Kidney capillary endothelial cell (primary cell): Measurements from ENCODE around the gene LAMA2.

Experiments
- DNase-seq: peaks from one replicate; pipeline ENCODE4 v3.0.0-alpha.2; 2018; ENCODE audit warnings: low spot score

The LAMA2 gene

GRCh38 chr6:129523816-129524215, 640.9 kb downstream of the LAMA2 start:
- DNase-seq = no peak

DNA sequence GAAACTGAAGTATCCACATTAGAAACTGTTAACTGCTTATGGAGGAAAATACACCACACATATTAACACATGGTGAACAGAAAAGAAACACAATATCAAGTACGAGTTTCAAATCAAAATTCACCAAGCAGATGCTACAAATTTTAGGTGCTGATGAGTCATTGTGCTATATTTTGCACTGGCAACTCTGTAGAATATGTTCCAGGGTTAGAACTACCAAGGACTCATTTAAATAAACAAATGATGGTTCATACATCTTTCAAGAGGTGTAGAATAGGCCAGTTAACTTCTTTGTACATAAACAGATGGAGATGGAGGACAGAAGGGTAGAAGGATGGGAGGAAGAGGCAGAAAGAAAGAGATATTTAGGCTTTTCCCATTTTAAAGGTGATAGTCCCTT, 642.1 kb downstream of the LAMA2 start:
- no peak for DNase-seq

- DNase-seq = no peak
Measured at GRCh38 chr6:129534926-129535325, 652.0 kb downstream of the LAMA2 start.

DNA sequence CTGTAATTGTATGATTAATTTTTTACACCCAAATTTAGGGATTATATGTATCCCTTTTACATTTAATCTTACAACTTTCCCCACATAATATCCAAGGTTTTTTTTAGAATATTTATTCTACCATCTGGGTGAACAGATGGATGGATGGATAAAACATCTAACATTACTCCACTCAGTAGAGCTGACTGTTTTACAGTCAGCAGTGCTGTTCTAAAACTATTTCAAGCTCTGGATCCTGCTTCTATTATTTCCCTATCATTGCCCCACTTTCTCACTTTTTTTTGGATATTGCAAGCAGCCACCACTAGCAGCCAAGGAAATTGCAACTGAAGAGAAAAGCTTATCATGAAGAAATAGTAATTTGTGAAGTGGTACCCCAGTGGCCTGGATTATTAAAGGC, 653.3 kb downstream of the LAMA2 start:
- DNase-seq = no peak

DNA sequence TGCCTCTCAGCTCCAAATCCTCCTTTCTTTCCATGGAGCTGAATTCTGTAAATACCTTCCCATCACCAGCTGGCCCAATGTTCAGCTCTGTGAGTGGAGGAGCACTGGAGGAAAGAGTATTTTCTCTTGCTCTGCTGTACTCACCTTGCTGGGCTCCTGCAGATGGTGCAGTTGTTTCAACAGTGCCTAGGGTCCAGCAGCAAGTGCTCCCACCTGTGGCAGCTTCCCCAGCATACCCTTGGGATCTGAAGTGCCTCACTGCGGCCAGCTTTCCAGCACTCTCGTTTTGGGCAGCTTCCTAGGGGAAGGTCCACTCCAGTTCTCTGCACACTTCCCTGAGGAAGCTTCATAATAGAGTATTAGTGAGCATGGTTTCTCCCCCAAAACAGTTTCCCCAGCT, 656.1 kb downstream of the LAMA2 start:
- no peak for DNase-seq

DNA sequence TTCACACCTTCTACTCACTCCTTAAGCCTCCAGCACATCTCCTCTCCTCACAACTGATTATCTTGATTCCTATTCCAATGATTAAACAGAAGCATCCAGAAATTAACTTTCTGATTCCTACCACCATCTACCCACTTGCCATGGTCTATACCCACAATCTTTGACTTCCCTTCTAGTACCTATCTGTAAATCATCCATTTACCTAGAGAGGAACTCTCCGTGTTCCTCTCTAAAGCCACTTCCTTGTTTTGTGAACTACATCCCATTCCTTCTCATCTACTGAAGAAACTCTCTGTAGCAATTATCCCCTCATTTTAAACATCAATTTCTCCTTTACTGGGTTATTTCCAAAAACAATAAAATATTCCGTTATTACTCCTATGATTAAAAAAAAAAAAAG, 659.8 kb downstream of the LAMA2 start:
- DNase-seq = no peak

- DNase-seq = peak; percentile 18
Measured at GRCh38 chr6:129543981-129544380, 661.0 kb downstream of the LAMA2 start.

DNA sequence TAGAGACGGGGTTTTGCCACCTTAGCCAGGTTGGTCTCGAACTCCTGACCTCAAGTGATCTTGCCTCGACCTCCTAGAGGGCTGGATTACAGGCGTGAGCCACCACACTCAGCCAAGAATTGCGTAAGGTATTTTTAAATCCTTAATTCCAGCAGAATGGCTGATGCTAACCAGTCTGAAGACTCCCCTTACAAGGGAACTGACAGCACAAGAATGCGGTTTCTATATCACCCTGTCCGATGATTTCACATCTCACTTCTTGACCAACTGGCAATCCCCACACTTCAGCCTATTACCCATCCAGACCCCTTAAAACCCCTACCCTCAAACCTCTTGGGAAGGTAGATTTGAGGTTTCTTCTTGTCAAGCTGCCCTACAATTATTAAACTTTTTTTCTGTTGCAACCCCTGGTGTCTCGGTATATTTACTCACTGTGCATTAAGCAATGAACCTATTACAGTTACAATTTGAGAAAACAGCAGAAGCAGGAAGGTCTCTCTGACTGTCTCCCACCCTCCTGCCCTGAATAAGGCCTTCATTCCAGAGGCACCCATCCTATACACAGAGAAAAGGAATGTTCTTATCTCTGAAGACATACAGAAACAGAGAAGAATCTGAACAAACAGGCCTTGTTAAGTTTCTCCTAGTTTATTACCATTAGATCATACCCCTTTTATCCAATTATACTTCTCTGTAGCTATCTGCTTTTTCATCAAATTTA, 662.1 kb downstream of the LAMA2 start:
- DNase-seq = no peak

GRCh38 chr6:129546702-129547101, 663.8 kb downstream of the LAMA2 start:
- DNase-seq = no peak

DNA sequence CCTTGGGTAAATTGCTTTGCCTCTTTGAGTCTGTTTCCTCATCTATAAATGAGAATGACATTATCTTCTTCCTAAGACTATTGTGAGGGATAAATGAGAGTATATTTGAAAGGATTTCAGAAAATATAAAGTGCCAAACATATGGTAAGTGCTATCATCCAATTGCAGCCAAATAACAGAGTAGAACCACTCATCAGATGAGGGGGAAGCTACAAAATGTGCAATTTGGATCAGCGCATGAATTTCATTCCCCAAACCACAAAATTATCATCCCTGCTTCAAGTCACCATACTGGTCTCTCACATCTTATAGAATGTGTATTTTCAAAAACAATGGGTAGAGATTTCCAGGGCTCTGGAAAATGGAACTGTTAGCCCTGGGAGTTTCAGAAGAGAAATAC, 668.5 kb downstream of the LAMA2 start:
- DNase-seq = no peak

- DNase-seq = no peak
Measured at GRCh38 chr6:129552413-129552812, 669.5 kb downstream of the LAMA2 start.

GRCh38 chr6:129555206-129555832, 672.4 kb downstream of the LAMA2 start:
- DNase-seq = no peak

DNA sequence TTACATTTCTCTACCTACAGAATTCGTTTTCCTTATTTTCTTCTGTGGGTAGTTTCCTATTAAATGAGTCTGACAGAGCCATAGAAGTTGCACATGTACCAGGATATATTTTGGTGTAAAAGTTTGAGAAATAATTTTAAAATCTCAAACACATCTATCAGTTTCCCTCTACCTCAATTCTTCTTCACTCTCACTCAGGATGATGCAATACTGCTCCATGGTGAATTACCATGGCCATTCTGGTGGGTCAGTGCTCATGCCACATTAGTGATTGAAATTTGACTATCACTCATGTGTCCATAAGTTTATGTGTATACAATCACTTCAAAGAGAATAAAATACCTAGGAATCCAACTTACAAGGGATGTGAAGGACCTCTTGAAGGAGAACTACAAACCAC, 675.3 kb downstream of the LAMA2 start:
- no peak for DNase-seq

GRCh38 chr6:129565366-129565765, 682.4 kb downstream of the LAMA2 start:
- no peak for DNase-seq

DNA sequence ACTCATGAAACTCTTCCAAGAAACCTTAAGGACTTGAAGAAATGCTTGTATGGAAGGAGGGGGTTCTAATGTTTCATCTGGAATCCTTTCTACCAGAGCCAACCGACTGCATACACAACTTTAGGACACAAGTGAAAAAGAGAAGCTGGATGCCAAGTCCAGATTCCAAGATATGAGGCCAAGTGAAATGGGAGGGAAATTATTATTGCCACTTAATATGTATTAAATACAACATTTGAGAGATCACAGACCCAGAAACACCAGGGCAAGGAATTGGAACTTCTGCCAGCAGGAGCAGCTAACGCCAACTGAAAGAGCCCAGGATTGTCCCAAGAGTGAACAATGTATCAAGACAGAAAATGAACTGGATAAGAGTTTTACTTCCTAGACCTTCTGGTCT, 682.9 kb downstream of the LAMA2 start:
- no peak for DNase-seq
